SK-N-SH treated with all-trans-retinoic acid at 6 μM for 48 hours (cell line): Measurements from ENCODE around the gene CIRBP.

ENCODE experiments used
- ATAC-seq: fragments of 200-7000 bp; cut with Tn5 transposase; 3 replicates; pipeline ENCODE4 v1.9.1; 2020; ENCODE audit warnings: mild to moderate bottlenecking, moderate library complexity
- ARNTL ChIP-seq: fragments of 450-650 bp; formaldehyde crosslinking; IDR thresholded peaks from 2 replicates; pipeline ENCODE4 v1.5.0; 2020; ENCODE audit warnings: low read depth, mild to moderate bottlenecking, moderate library complexity, borderline replicate concordance
- BACH2 ChIP-seq: fragments of 250-450 bp; sonication (Bioruptor Pico); IDR thresholded peaks from 2 replicates; pipeline ENCODE4 v1.9.0; 2021; ENCODE audit warnings: mild to moderate bottlenecking, borderline replicate concordance
- CSDC2 ChIP-seq: fragments of 250-450 bp; sonication (Bioruptor Pico); IDR thresholded peaks from 2 replicates; pipeline ENCODE4 v1.5.0; 2020; ENCODE audit warnings: mild to moderate bottlenecking, moderate library complexity
- ESRRG ChIP-seq: fragments of 250-450 bp; sonication (Bioruptor Pico); IDR thresholded peaks from 2 replicates; pipeline ENCODE4 v1.6.1; 2021; ENCODE audit warnings: mild to moderate bottlenecking
- ISL1 ChIP-seq: fragments of 250-450 bp; sonication (Bioruptor Pico); IDR thresholded peaks from 2 replicates; pipeline ENCODE4 v2.1.2; 2022; ENCODE audit warnings: mild to moderate bottlenecking, moderate library complexity
- OSR1 ChIP-seq: fragments of 250-450 bp; sonication (Bioruptor Pico); IDR thresholded peaks from 2 replicates; pipeline ENCODE4 v1.8.0; 2022; ENCODE audit warnings: moderate library complexity, mild to moderate bottlenecking, inconsistent platforms
- POU6F1 ChIP-seq: fragments of 250-450 bp; sonication (Bioruptor Pico); IDR thresholded peaks from 2 replicates; pipeline ENCODE4 v1.8.0; 2021; ENCODE audit warnings: low read depth, mild to moderate bottlenecking, moderate library complexity, borderline replicate concordance
- PPARA ChIP-seq: fragments of 250-450 bp; sonication (Bioruptor Pico); IDR thresholded peaks from 2 replicates; pipeline ENCODE4 v1.5.0; 2020; ENCODE audit warnings: mild to moderate bottlenecking, borderline replicate concordance
- RARB ChIP-seq: fragments of 250-450 bp; sonication (Bioruptor Pico); IDR thresholded peaks from 2 replicates; pipeline ENCODE4 v1.8.0; 2021; ENCODE audit warnings: mild to moderate bottlenecking, moderate library complexity
- SNAI2 ChIP-seq: fragments of 250-450 bp; sonication (Bioruptor Pico); IDR thresholded peaks from 2 replicates; pipeline ENCODE4 v1.5.0; 2020; ENCODE audit warnings: mild to moderate bottlenecking, moderate library complexity
- TCF4 ChIP-seq: fragments of 250-450 bp; sonication (Bioruptor Pico); IDR thresholded peaks from 2 replicates; pipeline ENCODE4 v1.8.0; 2021; ENCODE audit warnings: mild to moderate bottlenecking, moderate library complexity, borderline replicate concordance
- TOX ChIP-seq: fragments of 250-450 bp; sonication (Bioruptor Pico); IDR thresholded peaks from 2 replicates; pipeline ENCODE4 v1.8.0; 2021; ENCODE audit warnings: mild to moderate bottlenecking, moderate library complexity, borderline replicate concordance
- ZC3H10 ChIP-seq: fragments of 250-450 bp; sonication (Bioruptor Pico); IDR thresholded peaks from 2 replicates; pipeline ENCODE4 v1.5.1; 2021; ENCODE audit warnings: mild to moderate bottlenecking, moderate library complexity
- ZFP3 ChIP-seq: fragments of 250-450 bp; sonication (Bioruptor Pico); IDR thresholded peaks from 2 replicates; pipeline ENCODE4 v1.5.0; 2020; ENCODE audit warnings: mild to moderate bottlenecking, moderate library complexity
- ZFP30 ChIP-seq: fragments of 450-650 bp; formaldehyde crosslinking; IDR thresholded peaks from 2 replicates; pipeline ENCODE4 v1.5.0; 2022; ENCODE audit warnings: mild to moderate bottlenecking, moderate library complexity
- ZNF565 ChIP-seq: fragments of 450-650 bp; formaldehyde crosslinking; conservative IDR thresholded peaks from 2 replicates; pipeline ENCODE4 v1.5.0; 2020; ENCODE audit warnings: low read depth, mild to moderate bottlenecking, moderate library complexity
- ZNF70 ChIP-seq: fragments of 450-650 bp; formaldehyde crosslinking; IDR thresholded peaks from 2 replicates; pipeline ENCODE4 v1.5.0; 2020; ENCODE audit warnings: mild to moderate bottlenecking, moderate library complexity
- ZNF8 ChIP-seq: fragments of 450-650 bp; formaldehyde crosslinking; IDR thresholded peaks from 2 replicates; pipeline ENCODE4 v1.5.0; 2020; ENCODE audit warnings: mild to moderate bottlenecking, moderate library complexity
- TF ChIP-seq, protein P1 (sequence below): fragments of 250-450 bp; sonication (Bioruptor Pico); IDR thresholded peaks from 2 replicates; pipeline ENCODE4 v1.5.1; 2021; ENCODE audit warnings: mild to moderate bottlenecking, moderate library complexity
- TF ChIP-seq, protein P2 (sequence below): fragments of 250-450 bp; sonication (Bioruptor Pico); IDR thresholded peaks from 2 replicates; pipeline ENCODE4 v1.8.0; 2020; ENCODE audit warnings: mild to moderate bottlenecking, moderate library complexity, borderline replicate concordance
- TF ChIP-seq, protein P3 (sequence below): fragments of 250-450 bp; sonication (Bioruptor Pico); IDR thresholded peaks from 2 replicates; pipeline ENCODE4 v1.5.0; 2020; ENCODE audit warnings: mild to moderate bottlenecking, moderate library complexity
- TF ChIP-seq, protein P4 (sequence below): fragments of 250-450 bp; sonication (Bioruptor Pico); IDR thresholded peaks from 2 replicates; pipeline ENCODE4 v1.5.1; 2020; ENCODE audit warnings: low read depth, mild to moderate bottlenecking, moderate library complexity

CIRBP gene

GRCh38 chr19:1221904-1222255, 47.3 kb upstream of the CIRBP start:
- TF ChIP-seq ESRRG (CRISPR knock-in tag), result no peak
- TF ChIP-seq ZNF8 (CRISPR knock-in tag), result no peak
- no peak for TF ChIP-seq ISL1 (CRISPR knock-in tag)
- no peak for TF ChIP-seq BACH2
- TF ChIP-seq SNAI2 (CRISPR knock-in tag), result no peak
- TF ChIP-seq PPARA, result no peak
- TF ChIP-seq ZFP3 (CRISPR knock-in tag), result no peak
- TF ChIP-seq, protein P1, sequence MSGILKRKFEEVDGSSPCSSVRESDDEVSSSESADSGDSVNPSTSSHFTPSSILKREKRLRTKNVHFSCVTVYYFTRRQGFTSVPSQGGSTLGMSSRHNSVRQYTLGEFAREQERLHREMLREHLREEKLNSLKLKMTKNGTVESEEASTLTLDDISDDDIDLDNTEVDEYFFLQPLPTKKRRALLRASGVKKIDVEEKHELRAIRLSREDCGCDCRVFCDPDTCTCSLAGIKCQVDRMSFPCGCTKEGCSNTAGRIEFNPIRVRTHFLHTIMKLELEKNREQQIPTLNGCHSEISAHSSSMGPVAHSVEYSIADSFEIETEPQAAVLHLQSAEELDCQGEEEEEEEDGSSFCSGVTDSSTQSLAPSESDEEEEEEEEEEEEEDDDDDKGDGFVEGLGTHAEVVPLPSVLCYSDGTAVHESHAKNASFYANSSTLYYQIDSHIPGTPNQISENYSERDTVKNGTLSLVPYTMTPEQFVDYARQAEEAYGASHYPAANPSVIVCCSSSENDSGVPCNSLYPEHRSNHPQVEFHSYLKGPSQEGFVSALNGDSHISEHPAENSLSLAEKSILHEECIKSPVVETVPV, result no peak
- no peak for TF ChIP-seq ARNTL (CRISPR knock-in tag)
- TF ChIP-seq ZFP30 (CRISPR knock-in tag), result no peak
- no peak for TF ChIP-seq OSR1 (CRISPR knock-in tag)
- no peak for TF ChIP-seq TCF4 (CRISPR knock-in tag)
- no peak for TF ChIP-seq ZNF70
- TF ChIP-seq, protein P2, sequence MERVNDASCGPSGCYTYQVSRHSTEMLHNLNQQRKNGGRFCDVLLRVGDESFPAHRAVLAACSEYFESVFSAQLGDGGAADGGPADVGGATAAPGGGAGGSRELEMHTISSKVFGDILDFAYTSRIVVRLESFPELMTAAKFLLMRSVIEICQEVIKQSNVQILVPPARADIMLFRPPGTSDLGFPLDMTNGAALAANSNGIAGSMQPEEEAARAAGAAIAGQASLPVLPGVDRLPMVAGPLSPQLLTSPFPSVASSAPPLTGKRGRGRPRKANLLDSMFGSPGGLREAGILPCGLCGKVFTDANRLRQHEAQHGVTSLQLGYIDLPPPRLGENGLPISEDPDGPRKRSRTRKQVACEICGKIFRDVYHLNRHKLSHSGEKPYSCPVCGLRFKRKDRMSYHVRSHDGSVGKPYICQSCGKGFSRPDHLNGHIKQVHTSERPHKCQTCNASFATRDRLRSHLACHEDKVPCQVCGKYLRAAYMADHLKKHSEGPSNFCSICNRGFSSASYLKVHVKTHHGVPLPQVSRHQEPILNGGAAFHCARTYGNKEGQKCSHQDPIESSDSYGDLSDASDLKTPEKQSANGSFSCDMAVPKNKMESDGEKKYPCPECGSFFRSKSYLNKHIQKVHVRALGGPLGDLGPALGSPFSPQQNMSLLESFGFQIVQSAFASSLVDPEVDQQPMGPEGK (CRISPR knock-in tag), result no peak
- TF ChIP-seq ZNF565 (CRISPR knock-in tag), result no peak
- no peak for TF ChIP-seq RARB (CRISPR knock-in tag)
- TF ChIP-seq ZC3H10, result no peak
- TF ChIP-seq, protein P3, sequence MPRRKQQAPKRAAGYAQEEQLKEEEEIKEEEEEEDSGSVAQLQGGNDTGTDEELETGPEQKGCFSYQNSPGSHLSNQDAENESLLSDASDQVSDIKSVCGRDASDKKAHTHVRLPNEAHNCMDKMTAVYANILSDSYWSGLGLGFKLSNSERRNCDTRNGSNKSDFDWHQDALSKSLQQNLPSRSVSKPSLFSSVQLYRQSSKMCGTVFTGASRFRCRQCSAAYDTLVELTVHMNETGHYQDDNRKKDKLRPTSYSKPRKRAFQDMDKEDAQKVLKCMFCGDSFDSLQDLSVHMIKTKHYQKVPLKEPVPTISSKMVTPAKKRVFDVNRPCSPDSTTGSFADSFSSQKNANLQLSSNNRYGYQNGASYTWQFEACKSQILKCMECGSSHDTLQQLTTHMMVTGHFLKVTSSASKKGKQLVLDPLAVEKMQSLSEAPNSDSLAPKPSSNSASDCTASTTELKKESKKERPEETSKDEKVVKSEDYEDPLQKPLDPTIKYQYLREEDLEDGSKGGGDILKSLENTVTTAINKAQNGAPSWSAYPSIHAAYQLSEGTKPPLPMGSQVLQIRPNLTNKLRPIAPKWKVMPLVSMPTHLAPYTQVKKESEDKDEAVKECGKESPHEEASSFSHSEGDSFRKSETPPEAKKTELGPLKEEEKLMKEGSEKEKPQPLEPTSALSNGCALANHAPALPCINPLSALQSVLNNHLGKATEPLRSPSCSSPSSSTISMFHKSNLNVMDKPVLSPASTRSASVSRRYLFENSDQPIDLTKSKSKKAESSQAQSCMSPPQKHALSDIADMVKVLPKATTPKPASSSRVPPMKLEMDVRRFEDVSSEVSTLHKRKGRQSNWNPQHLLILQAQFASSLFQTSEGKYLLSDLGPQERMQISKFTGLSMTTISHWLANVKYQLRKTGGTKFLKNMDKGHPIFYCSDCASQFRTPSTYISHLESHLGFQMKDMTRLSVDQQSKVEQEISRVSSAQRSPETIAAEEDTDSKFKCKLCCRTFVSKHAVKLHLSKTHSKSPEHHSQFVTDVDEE (CRISPR knock-in tag), result no peak
- ATAC-seq, result no peak

DNA sequence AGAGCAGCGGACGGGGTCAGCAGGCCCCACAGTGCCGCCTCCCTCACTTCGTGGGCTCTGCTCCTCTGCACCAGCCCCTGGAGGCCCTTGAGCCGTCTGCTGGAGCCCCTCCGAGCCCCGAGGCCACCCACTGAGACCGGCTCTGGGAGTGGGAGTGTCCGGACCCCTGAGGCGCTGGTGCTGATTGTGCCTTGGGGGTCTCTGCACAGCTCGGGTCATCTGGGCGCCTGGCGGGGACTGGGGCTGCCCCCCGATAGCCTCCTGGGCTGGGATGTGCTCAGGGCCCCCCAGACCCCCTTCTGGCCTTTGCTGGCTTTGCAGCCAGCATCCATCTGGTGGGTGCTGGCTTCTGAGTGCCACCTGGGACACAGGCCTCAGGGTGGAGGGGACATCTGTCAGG, 46.7 kb upstream of the CIRBP start:
- no peak for ATAC-seq
- TF ChIP-seq ISL1 (CRISPR knock-in tag) (no peak), CSDC2 (no peak), POU6F1 (CRISPR knock-in tag) (no peak), ZNF70 (no peak), TCF4 (CRISPR knock-in tag) (no peak)
- TF ChIP-seq, protein P1, result no peak

DNA sequence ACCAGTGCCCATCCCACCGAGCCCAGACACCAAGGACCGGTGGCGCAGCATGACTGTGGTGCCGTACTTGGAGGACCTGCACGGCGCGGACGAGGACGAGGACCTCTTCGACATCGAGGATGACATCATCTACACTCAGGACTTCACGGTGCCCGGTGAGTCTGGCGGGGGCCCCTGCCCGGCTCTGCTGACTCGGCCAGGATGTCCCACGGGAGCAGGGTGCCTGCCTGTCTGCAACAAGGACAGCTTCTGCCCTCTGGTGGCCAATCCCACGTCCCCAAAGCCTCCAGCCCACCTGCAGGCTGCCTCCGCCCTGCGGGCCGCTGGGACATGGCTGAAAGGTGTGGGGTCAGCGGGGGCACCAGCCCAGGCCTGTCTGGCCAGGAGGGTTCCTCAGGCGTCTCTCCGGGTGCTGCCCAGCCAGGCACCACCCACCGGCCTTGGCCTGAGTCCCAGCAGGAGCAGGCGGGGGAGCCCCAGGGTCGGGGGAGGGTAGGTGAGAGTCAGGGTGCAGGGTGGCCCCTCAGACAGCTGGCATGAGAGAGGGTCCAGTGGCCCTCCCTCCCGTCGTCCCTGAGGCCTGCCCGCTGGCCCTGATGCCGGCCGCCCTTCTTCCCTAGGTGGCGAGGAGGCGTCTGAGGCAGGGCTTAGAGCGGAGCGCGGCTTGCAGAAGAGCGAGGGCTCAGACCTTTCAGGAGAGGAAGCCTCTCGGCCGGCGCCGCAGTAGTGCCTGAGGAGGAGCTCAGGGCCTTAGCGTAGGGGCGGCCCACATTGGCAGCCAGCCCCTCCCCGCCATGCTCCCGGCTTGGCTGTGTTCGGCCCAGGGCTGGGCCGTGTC, 45.9 kb upstream of the CIRBP start:
- TF ChIP-seq SNAI2 (CRISPR knock-in tag) (no peak), TOX (CRISPR knock-in tag) (no peak), RARB (CRISPR knock-in tag) (no peak), ZFP30 (CRISPR knock-in tag) (no peak), ZFP3 (CRISPR knock-in tag) (no peak), OSR1 (CRISPR knock-in tag) (no peak), ESRRG (CRISPR knock-in tag) (no peak), BACH2 (no peak)
- TF ChIP-seq, protein P4, sequence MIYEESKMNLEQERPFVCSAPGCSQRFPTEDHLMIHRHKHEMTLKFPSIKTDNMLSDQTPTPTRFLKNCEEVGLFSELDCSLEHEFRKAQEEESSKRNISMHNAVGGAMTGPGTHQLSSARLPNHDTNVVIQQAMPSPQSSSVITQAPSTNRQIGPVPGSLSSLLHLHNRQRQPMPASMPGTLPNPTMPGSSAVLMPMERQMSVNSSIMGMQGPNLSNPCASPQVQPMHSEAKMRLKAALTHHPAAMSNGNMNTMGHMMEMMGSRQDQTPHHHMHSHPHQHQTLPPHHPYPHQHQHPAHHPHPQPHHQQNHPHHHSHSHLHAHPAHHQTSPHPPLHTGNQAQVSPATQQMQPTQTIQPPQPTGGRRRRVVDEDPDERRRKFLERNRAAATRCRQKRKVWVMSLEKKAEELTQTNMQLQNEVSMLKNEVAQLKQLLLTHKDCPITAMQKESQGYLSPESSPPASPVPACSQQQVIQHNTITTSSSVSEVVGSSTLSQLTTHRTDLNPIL, result no peak
- TF ChIP-seq, protein P2 (CRISPR knock-in tag), result no peak
- TF ChIP-seq, all 23 proteins: peak for 0
- peak; percentile 57 for ATAC-seq
